GM12872 (cell line): ENCODE data around the gene LRP6.

ENCODE experiments used
- CTCF ChIP-seq: IDR thresholded peaks from 3 replicates; pipeline ENCODE4 v1.5.1; 2011; ENCODE audit warnings: low read depth, mild to moderate bottlenecking, low read length, moderate library complexity; ENCODE audit not compliant: insufficient read depth

Gene LRP6

DNA sequence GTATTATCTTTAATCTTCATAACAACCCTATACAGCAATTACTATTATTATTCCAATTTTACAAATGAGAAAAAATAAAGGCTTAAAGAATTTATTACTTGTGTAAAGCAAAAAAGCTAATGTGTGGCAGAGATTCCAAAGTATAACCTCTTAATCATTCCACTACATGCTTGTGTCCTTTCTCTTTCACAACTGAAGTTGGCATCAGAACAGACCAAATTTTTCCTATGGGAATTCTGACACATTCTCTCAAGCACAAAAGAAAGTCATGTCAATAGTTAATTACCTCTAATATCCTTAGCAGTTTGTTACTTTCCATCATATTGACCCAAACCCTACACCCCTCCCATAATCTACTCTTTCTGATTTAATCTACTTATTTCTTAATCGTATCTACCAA is 109.4 kb downstream of the LRP6 start:
- TF ChIP-seq CTCF = no peak

GRCh38 chr12:12156828-12157227 is 110.0 kb downstream of the LRP6 start:
- no peak for TF ChIP-seq CTCF

DNA sequence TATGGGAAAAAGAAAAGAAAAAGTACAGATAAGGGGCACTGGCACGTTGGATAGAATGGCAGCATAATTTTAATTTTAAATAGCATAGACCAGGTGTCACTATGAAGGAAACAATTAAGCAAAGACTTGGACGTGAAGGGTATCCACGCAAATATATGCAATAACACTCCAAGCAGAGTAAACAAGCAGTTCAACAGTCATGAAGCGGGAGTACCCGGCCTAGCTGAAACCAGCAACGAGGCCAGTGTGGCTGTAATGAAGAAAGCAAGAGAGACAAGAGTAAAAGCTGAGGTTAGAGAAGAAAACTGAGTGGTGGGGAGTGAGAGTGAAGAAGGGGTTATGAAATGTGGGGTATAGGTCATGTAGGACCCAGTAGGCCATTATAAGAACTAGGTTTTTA is 110.7 kb downstream of the LRP6 start:
- no peak for TF ChIP-seq CTCF

DNA sequence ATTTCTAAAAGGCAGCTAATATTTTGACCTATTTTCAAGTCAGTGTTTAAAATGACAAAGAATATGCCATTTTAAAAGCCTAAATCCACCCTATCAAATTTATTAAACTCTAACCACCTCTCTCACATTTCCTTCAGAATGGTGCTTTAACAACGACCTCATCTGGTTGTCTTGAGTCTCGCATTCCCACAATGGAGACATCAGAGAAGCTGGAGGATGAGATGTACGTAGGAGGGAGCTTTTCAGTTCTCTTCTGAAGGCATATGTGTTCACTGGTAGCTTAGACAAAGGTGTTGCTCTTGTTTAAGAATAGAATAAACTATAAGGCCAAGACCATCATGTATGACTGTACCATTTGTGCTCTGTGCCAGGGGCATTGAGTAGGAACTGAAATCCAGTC is 113.2 kb downstream of the LRP6 start:
- TF ChIP-seq CTCF = no peak

GRCh38 chr12:12147111-12147510 is 119.7 kb downstream of the LRP6 start:
- no peak for TF ChIP-seq CTCF

DNA sequence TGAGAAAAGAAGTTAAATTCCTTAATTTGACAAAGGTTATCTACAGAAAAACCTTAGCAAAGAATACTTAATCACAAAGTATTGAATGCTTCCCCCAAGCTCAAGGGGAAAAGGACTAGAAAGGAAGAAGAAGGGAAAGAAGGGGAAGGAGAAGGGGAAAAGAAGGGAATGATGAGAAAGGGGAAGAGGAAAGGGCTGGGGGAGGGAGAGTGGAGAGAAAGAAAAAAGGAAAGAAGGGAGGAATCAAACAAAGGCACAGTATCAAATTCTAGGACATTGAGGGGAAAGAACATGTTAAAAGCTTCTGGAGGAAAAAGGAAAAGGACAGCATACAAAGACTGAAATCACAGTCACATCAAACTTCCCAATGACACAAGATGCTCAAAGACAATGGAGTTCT is 125.8 kb downstream of the LRP6 start:
- no peak for TF ChIP-seq CTCF

DNA sequence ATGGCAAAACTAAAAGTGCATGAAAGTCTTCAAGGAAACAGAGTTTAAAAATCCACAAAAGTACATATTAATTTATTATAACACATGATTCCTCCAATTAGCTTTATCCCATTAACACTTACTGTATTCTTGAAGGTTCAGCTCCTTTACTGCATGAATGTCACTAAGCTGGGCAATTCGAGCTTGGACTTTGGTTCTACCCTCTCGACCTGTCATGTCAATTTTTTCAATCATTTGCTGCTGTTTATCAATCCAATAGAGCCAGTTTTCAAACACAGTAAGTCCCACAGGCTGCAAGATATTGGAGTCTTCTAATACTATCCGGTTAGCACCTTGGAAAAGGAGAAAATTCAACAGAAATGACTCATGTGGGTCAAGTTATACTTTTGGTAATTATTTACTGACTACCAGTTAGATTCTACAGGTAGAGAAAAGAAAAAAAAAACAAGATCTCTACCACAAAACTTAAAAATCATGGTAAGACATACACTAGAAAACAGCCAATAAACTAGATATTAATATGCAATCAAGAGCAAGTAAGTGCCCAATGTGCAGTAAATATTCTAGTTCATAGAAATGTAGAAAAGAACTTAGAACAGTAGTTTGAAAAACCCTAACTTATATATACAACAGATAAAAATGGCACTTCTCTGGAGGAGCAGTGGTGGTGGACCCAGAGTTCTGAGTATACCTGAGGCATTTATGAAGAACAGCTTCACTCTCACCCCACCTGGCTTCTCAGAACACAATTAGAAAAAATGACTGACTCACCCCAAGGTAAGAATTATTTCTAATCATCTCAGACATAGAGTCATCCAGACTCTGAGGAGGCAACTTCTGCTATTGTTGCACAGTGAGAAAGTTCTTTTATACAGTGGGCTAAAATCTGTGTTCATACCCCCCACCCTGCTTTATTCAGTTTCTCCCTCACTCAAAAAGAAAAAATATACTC is 128.4 kb downstream of the LRP6 start:
- TF ChIP-seq CTCF = no peak
